Measurements from ENCODE around the gene DYNLT5.

- TF ChIP-seq CTCF (IDR thresholded peaks at IDR 0.05) (no peak), POLR2AphosphoS5 (IDR thresholded peaks at IDR 0.05; ENCODE audit: low read depth, low read length) (no peak), REST (IDR thresholded peaks at IDR 0.05; ENCODE audit: insufficient read depth in 1 of 2, low read depth in 2 of 2, low read length in 1 of 2) (no peak)
These were observed 8.2 kb downstream of the DYNLT5 start for GRCh38 chr1:66760506-66760905.

Measured in Panc1 (cell line).